ENCODE data around the gene MFSD11.
A peak's percentile ranks its signal among the peaks of the same experiment; 100 is the strongest.
"Not testable (repeated sequence)": the region's sequence is repeated elsewhere in the genome, so short reads cannot be mapped to it uniquely, and the experiment has no call there.

MFSD11 gene

GRCh38 chr17:76716839-76717215 is 21.1 kb upstream of the MFSD11 start:
- peak overlapping the region; percentile 38 to 54 for H3K4me3 ChIP-seq (ENCODE audit: low read depth in 1 of 2, low read length in 1 of 2)

GRCh38 chr17:76718516-76718915 is 19.4 kb upstream of the MFSD11 start:
- Histone ChIP-seq H3K4me3 (ENCODE audit: low read depth in 1 of 2, low read length in 1 of 2) (no peak overlapping the region), H3K27ac (peak overlapping the region; percentile 94), H3K36me3 (peaks cover 73% of the 10 kb centered on the region), H3K9me3 (no peaks in the 10 kb centered on the region), H3K27me3 (no peaks in the 10 kb centered on the region), H3K4me1 (ENCODE audit: control insufficient read depth in 1 of 2, insufficient read depth in 1 of 2, low read depth in 1 of 2, low read length in 1 of 2) (peaks cover 44 to 47% of the 10 kb centered on the region in 2 experiments)
- no peak for TF ChIP-seq CTCF (IDR thresholded peaks at IDR 0.05)

More at GRCh38 chr17:76716839-76717215, 21.1 kb upstream of the MFSD11 start:
- H3K36me3 ChIP-seq = peaks cover 69% of the 10 kb centered on the region
- peak overlapping the region; percentile 94 for H3K27ac ChIP-seq
- no peak for TF ChIP-seq CTCF (IDR thresholded peaks at IDR 0.05)
- peaks cover under 1% of the 10 kb centered on the region for H3K27me3 ChIP-seq
- no peaks in the 10 kb centered on the region for H3K9me3 ChIP-seq
- H3K4me1 ChIP-seq (ENCODE audit: control insufficient read depth in 1 of 2, insufficient read depth in 1 of 2, low read depth in 1 of 2, low read length in 1 of 2) = peaks cover 41% of the 10 kb centered on the region in 2 experiments

- peaks cover 80% of the 10 kb centered on the region for H3K36me3 ChIP-seq
Observed at GRCh38 chr17:76720211-76720610, 17.7 kb upstream of the MFSD11 start.

GRCh38 chr17:76720941-76721340 is 17.0 kb upstream of the MFSD11 start:
- no peak for TF ChIP-seq CTCF (IDR thresholded peaks at IDR 0.05)
- Histone ChIP-seq H3K9me3 (no peaks in the 10 kb centered on the region), H3K36me3 (peaks cover 80% of the 10 kb centered on the region), H3K27ac (peak overlapping the region; percentile 94), H3K4me1 (ENCODE audit: control insufficient read depth in 1 of 2, insufficient read depth in 1 of 2, low read depth in 1 of 2, low read length in 1 of 2) (peaks cover 41 to 49% of the 10 kb centered on the region in 2 experiments), H3K4me3 (ENCODE audit: low read depth in 1 of 2, low read length in 1 of 2) (no peak overlapping the region), H3K27me3 (no peaks in the 10 kb centered on the region)

More at GRCh38 chr17:76720211-76720610, 17.7 kb upstream of the MFSD11 start:
- no peak for TF ChIP-seq CTCF (IDR thresholded peaks at IDR 0.05)
- no peak overlapping the region for H3K4me3 ChIP-seq (ENCODE audit: low read depth in 1 of 2, low read length in 1 of 2)
- H3K9me3 ChIP-seq = no peaks in the 10 kb centered on the region
- peak overlapping the region; percentile 94 for H3K27ac ChIP-seq
- H3K27me3 ChIP-seq = no peaks in the 10 kb centered on the region
- peaks cover 45 to 49% of the 10 kb centered on the region in 2 experiments for H3K4me1 ChIP-seq (ENCODE audit: control insufficient read depth in 1 of 2, insufficient read depth in 1 of 2, low read depth in 1 of 2, low read length in 1 of 2)

- H3K4me1 ChIP-seq (ENCODE audit: control insufficient read depth in 1 of 2, insufficient read depth in 1 of 2, low read depth in 1 of 2, low read length in 1 of 2) = peaks cover 36 to 44% of the 10 kb centered on the region in 2 experiments
- H3K9me3 ChIP-seq = no peaks in the 10 kb centered on the region
- peaks cover 80% of the 10 kb centered on the region for H3K36me3 ChIP-seq
- no peak for TF ChIP-seq CTCF (IDR thresholded peaks at IDR 0.05)
- peak overlapping the region; percentile 94 for H3K27ac ChIP-seq
- H3K4me3 ChIP-seq (ENCODE audit: low read depth in 1 of 2, low read length in 1 of 2) = no peak overlapping the region
- no peaks in the 10 kb centered on the region for H3K27me3 ChIP-seq
Observed at GRCh38 chr17:76721463-76721862, 16.5 kb upstream of the MFSD11 start.

GRCh38 chr17:76722279-76722678 is 15.6 kb upstream of the MFSD11 start:
- H3K27ac ChIP-seq = peak overlapping the region; percentile 94
- no peaks in the 10 kb centered on the region for H3K27me3 ChIP-seq
- peaks cover 30 to 39% of the 10 kb centered on the region in 2 experiments for H3K4me1 ChIP-seq (ENCODE audit: control insufficient read depth in 1 of 2, insufficient read depth in 1 of 2, low read depth in 1 of 2, low read length in 1 of 2)
- H3K9me3 ChIP-seq = no peaks in the 10 kb centered on the region
- H3K36me3 ChIP-seq = peaks cover 77% of the 10 kb centered on the region
- no peak overlapping the region for H3K4me3 ChIP-seq (ENCODE audit: low read depth in 1 of 2, low read length in 1 of 2)
- TF ChIP-seq CTCF (IDR thresholded peaks at IDR 0.05) = no peak

- Histone ChIP-seq H3K36me3 (peaks cover 70% of the 10 kb centered on the region), H3K27ac (peak overlapping the region; percentile 44), H3K4me1 (ENCODE audit: control insufficient read depth in 1 of 2, insufficient read depth in 1 of 2, low read depth in 1 of 2, low read length in 1 of 2) (peaks cover 32 to 39% of the 10 kb centered on the region in 2 experiments)
- not testable (repeated sequence) for H3K9me3 ChIP-seq; H3K4me3 ChIP-seq (ENCODE audit: low read depth in 1 of 2, low read length in 1 of 2); H3K27me3 ChIP-seq
Observed at GRCh38 chr17:76722977-76723376, 14.9 kb upstream of the MFSD11 start.
